ENCODE measurements around the gene MLEC. TPM values are rescaled to one million over a fixed set of nuclear protein-coding genes. Genes with fewer than 3 reads are reported as not detected.

The MLEC gene
- total RNA-seq, 1 donor from 2014 or later: 129 TPM

DNA sequence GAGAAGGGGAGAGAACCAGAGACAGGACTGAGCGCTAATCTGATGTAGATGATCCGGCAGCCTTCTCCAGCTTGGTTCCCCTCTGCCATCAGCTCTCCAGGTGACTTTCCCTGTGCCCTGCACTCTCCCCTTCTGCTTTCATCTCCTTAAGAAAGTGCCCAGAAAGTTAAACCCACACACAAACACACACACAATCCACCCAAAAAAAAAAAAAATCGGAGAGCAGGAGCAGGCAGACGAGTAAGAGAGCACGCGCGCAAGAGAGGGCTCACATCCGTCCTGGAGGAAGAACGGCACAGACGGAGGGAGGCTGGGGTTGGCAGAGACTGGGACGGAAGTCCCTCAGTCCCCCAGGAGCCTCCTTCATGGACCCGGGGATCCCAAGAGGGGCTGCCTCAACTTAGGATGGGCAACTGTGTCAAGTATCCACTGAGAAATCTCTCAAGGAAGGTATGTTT lies 36.7 kb upstream of the MLEC start:
- TF ChIP-seq, protein P1, sequence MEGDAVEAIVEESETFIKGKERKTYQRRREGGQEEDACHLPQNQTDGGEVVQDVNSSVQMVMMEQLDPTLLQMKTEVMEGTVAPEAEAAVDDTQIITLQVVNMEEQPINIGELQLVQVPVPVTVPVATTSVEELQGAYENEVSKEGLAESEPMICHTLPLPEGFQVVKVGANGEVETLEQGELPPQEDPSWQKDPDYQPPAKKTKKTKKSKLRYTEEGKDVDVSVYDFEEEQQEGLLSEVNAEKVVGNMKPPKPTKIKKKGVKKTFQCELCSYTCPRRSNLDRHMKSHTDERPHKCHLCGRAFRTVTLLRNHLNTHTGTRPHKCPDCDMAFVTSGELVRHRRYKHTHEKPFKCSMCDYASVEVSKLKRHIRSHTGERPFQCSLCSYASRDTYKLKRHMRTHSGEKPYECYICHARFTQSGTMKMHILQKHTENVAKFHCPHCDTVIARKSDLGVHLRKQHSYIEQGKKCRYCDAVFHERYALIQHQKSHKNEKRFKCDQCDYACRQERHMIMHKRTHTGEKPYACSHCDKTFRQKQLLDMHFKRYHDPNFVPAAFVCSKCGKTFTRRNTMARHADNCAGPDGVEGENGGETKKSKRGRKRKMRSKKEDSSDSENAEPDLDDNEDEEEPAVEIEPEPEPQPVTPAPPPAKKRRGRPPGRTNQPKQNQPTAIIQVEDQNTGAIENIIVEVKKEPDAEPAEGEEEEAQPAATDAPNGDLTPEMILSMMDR (IDR thresholded peaks at IDR 0.05): no peak
- Mint-ChIP-seq H3K4me3 (ENCODE audit: unreplicated experiment) (no peak overlapping the region), H3K9me3 (ENCODE audit: unreplicated experiment) (no peaks in the 10 kb centered on the region), H3K36me3 (ENCODE audit: unreplicated experiment) (no peaks in the 10 kb centered on the region), H3K4me1 (ENCODE audit: unreplicated experiment) (peaks cover 6% of the 10 kb centered on the region), H3K27ac (ENCODE audit: unreplicated experiment) (no peak overlapping the region), H3K27me3 (ENCODE audit: unreplicated experiment) (peaks cover 43% of the 10 kb centered on the region)
- DNase-seq (ENCODE audit: extremely low spot score, unreplicated experiment): no peak

DNA sequence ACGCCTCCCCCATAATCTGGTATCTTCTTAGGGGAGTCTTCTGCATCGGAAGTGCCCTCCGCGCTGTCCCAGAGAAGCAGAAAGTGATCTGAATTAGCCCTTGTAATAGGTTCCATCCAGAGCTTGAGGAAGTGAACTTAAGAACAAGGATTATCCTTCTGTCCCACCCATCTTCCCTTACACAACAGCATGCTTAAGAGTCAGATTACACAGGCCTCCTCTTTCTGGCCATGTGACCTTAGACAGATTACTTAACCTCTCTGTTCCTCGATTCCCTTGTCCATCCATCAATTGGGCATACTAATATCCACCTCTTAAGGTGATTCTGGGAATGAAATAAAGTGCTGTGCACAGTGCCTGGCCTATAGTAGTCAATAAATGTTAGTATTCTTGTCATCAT lies 35.1 kb upstream of the MLEC start:
- Mint-ChIP-seq H3K9me3 (ENCODE audit: unreplicated experiment) (no peaks in the 10 kb centered on the region), H3K36me3 (ENCODE audit: unreplicated experiment) (no peaks in the 10 kb centered on the region), H3K27me3 (ENCODE audit: unreplicated experiment) (peaks cover 36% of the 10 kb centered on the region), H3K4me3 (ENCODE audit: unreplicated experiment) (no peak overlapping the region), H3K27ac (ENCODE audit: unreplicated experiment) (no peak overlapping the region), H3K4me1 (ENCODE audit: unreplicated experiment) (peaks cover 6% of the 10 kb centered on the region)
- TF ChIP-seq, protein P1 (IDR thresholded peaks at IDR 0.05): no peak
- DNase-seq (ENCODE audit: extremely low spot score, unreplicated experiment): no peak

DNA sequence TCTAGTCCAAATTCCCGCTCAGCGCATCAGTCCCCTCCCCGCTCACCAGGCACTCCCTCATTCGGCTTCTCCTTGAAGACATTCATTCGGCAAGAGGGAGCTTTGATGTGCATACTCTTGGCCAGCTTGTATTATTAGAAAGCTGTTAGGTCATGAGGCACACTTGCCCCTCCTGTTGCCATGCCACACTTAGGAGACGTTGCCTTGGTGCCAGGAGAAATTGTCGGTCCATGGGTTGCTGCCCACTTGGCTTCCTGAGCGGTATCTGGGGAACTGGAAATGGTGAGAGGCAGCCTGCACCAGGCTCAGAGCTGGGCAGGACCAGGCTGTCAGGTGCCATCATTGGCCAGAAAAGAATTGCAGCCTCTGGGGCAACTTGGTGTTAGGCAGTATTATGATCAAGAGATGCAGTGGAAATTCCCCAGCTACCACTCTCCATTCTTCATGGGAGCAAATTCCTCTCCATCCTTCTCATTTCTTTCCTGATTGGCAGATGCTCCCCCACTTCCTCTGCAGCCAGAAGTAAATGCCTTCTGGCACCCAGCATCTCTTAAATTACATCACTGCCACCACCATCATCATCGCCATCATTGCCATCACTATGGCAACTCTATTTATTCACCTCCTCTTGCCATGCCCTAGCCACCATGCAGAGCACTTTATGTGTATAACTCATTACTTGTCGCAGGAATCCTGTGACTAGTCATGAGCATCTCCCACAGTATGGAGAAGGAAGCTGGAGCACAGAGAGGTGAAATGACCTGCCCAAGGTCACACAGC lies 34.1 kb upstream of the MLEC start:
- H3K9me3 Mint-ChIP-seq (ENCODE audit: unreplicated experiment): no peaks in the 10 kb centered on the region
- H3K4me1 Mint-ChIP-seq (ENCODE audit: unreplicated experiment): peaks cover 6% of the 10 kb centered on the region
- H3K4me3 Mint-ChIP-seq (ENCODE audit: unreplicated experiment): no peak overlapping the region
- H3K27ac Mint-ChIP-seq (ENCODE audit: unreplicated experiment): no peak overlapping the region
- no peaks in the 10 kb centered on the region for H3K36me3 Mint-ChIP-seq (ENCODE audit: unreplicated experiment)
- H3K27me3 Mint-ChIP-seq (ENCODE audit: unreplicated experiment): peaks cover 38% of the 10 kb centered on the region
- no peak for DNase-seq (ENCODE audit: extremely low spot score, unreplicated experiment)
- TF ChIP-seq, protein P1 (IDR thresholded peaks at IDR 0.05): no peak

DNA sequence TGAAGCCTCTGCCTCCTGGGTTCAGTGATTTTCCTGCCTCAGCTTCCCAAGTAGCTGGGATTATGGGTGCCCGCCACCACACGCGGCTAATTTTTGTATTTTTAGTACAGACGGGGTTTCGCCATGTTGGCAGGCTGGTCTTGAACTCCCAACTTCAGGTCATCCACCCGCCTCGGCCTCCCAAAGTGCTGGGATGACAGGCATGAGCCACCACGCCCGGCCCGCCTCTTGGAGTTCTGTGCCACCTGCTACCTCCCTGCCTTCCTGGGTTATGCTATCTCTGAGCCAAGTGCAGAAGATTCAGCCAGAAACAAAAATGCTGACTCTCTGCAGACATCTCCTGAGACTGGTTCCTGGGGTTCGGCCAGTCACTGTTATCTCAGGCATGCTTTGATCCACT lies 33.3 kb upstream of the MLEC start:
- H3K4me3 Mint-ChIP-seq (ENCODE audit: unreplicated experiment): no peak overlapping the region
- TF ChIP-seq, protein P1 (IDR thresholded peaks at IDR 0.05): no peak
- H3K4me1 Mint-ChIP-seq (ENCODE audit: unreplicated experiment): peaks cover 6% of the 10 kb centered on the region
- H3K27me3 Mint-ChIP-seq (ENCODE audit: unreplicated experiment): peaks cover 38% of the 10 kb centered on the region
- no peaks in the 10 kb centered on the region for H3K9me3 Mint-ChIP-seq (ENCODE audit: unreplicated experiment)
- no peak for DNase-seq (ENCODE audit: extremely low spot score, unreplicated experiment)
- no peak overlapping the region for H3K27ac Mint-ChIP-seq (ENCODE audit: unreplicated experiment)
- H3K36me3 Mint-ChIP-seq (ENCODE audit: unreplicated experiment): no peaks in the 10 kb centered on the region

DNA sequence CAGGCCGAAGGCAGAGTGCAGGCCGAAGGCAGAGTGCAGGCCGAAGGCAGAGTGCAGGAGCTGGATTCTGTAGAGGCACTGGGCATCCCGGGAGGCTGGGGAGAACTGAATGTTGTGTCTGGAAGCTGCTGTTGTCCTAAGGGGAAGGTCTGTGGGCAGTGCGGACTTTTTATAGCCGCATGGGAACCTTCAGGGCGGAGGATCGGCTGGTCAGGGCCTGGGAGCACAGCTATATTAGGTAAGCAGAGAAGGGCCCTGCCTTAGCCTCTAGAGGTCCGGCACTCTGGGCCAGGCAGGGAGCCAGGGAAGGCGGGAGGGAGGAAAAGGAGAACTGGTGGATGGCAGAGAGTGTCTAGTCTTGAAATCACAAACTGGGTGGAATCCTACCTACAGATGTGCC lies 32.3 kb upstream of the MLEC start:
- H3K36me3 Mint-ChIP-seq (ENCODE audit: unreplicated experiment): no peaks in the 10 kb centered on the region
- no peaks in the 10 kb centered on the region for H3K4me1 Mint-ChIP-seq (ENCODE audit: unreplicated experiment)
- H3K4me3 Mint-ChIP-seq (ENCODE audit: unreplicated experiment): no peak overlapping the region
- no peak overlapping the region for H3K27ac Mint-ChIP-seq (ENCODE audit: unreplicated experiment)
- no peak for DNase-seq (ENCODE audit: extremely low spot score, unreplicated experiment)
- no peaks in the 10 kb centered on the region for H3K9me3 Mint-ChIP-seq (ENCODE audit: unreplicated experiment)
- peaks cover 38% of the 10 kb centered on the region for H3K27me3 Mint-ChIP-seq (ENCODE audit: unreplicated experiment)
- TF ChIP-seq, protein P1 (IDR thresholded peaks at IDR 0.05): no peak
